ENCODE results near the gene AZGP1.
A peak's percentile ranks its signal among the peaks of the same experiment; 100 is the strongest.
"Not testable (repeated sequence)": the region's sequence is repeated elsewhere in the genome, so short reads cannot be mapped to it uniquely, and the experiment has no call there.

The AZGP1 gene

DNA sequence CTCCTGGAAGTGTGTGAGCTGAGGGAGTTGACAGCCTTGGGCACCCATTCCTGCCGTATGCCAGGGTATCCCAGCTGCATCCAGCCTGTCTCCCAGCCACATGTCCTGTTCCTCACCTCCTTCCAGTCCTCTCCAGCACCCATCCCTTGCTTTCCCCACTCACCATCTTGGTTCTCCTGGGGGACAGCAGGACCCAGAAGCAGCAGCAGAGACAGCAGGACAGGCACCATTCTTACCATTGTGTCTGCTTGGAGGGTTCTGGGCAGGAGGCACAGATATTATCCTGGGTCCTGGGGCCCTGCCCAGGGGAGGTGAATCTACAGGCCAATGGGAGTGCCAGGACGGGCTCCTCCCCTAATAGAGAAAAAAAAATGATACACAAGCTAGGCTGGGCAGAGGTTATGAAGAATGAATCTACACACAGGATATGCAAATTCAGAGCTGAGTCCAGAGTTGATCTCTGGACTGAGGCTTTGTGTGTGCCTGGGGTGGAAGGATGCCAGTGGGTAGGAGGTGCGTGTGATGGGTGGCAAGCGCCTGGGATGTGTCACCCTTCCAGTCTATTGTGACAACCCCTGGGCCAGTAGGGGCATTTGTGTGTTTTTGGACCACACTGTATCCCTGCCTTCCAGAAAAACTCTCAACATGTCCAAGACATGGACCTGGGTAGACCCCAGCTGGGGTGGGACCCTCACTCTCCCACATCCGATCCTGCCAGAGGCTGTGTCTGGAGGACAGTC, at the start of gene AZGP1:
Gene AZGP1, minus strand, starts transcription at position 250 of the 740 bp plus-strand sequence. Its CDS starts 11 bp downstream, at position 239.
- DNase-seq = no peak

- no peak for DNase-seq
Measured at GRCh38 chr7:100024020-100024619, 48.3 kb upstream of the AZGP1 start.

DNA sequence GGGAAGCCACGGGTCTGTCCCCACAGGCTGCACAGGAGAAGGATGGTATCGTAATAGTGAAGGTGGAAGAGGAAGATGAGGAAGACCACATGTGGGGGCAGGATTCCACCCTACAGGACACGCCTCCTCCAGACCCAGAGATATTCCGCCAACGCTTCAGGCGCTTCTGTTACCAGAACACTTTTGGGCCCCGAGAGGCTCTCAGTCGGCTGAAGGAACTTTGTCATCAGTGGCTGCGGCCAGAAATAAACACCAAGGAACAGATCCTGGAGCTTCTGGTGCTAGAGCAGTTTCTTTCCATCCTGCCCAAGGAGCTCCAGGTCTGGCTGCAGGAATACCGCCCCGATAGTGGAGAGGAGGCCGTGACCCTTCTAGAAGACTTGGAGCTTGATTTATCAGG, 47.7 kb upstream of the AZGP1 start:
- no peak for DNase-seq

DNA sequence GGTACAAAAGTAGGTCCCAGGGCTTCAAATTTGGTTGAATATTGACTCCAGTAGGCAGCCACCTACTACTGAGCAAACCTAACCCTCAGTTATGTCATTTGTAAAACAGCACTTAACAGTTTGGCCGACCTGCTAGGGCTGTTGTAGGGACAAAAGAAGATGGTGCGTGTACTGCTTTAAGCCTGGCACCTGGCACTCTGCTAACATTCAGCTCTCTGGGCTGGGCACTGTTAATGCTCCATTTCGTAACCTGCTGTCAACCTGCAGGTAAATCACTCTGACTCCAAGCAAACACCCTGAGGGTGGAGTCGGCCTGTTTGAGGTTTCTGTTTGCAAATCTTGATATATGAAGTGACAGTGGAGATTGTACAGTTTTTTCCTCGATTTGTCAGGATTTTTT, 46.8 kb upstream of the AZGP1 start:
- DNase-seq = no peak

- peak; percentile 64 to 75 for DNase-seq
Measured at GRCh38 chr7:100021297-100021696, 45.5 kb upstream of the AZGP1 start.

DNA sequence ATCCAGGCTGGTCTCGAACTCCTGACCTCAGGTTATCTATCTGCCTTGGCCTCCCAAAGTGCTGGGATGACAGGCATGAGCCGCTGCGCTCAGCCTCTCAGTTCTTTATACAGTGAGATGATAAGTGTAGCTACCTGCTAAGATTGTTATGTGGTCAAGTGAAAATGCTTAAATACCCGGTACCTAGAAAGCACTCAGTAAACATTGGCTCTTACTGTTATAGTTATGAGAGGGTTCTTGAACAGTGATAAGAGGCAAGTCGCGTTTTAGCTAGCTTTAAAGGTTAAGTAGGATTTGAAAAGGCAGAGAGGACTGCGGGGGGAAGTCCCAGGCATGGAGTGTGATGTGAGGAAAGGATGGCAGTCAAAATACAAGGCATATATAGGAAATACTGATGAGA, 44.1 kb upstream of the AZGP1 start:
- no peak for DNase-seq

GRCh38 chr7:100017875-100018274, 42.0 kb upstream of the AZGP1 start:
- no peak for DNase-seq

DNA sequence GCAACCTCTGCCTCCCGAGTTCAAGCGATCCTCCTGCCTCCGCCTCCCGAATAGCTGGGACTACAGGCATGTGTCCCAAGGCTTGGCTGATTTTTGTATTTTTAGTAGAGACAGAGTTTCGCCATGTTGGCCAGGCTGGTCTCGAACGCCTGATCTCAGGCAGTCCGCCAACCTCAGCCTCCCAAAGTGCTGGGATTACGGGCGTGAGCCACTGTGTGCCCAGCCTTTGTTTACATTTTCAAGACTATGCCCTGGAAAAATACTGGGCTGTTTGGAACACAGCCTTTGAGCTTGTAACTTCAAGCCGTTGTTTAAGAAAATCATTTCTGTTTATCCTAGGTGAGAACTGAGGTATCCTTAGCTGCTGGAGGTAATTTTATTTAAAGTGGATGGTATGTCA, 41.5 kb upstream of the AZGP1 start:
- no peak for DNase-seq

DNA sequence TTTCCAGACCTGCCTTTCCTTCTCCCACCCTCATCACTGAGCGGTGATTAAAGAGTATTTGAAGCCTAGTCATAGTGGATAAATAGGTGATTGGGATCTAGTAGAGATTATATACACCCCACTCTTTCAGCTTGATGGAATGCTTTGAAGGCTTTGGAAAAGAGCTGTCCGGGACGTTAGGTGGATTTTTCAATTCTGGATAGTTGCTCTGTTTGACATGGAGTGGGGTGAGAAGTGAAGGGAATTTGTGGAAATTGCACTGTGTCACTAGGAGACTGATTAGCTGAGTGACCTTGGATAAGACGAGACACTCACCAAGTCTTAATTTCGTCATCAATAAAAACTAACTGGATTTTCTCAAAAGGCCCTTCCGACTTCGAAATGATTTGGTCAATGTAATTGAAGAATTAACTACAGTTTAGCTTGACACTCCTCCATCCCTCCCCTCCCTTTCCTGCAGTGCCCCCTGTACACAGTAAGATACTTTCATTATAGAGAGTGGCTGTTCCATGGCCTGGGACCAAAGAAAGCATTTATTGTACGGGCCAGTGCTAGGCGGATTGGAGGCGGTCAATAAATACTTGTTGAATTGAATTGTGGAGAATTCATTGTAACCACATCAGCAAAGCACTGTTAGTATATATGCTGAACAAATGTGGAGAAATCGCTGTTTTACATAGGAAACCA, 40.5 kb upstream of the AZGP1 start:
- DNase-seq = no peak

DNA sequence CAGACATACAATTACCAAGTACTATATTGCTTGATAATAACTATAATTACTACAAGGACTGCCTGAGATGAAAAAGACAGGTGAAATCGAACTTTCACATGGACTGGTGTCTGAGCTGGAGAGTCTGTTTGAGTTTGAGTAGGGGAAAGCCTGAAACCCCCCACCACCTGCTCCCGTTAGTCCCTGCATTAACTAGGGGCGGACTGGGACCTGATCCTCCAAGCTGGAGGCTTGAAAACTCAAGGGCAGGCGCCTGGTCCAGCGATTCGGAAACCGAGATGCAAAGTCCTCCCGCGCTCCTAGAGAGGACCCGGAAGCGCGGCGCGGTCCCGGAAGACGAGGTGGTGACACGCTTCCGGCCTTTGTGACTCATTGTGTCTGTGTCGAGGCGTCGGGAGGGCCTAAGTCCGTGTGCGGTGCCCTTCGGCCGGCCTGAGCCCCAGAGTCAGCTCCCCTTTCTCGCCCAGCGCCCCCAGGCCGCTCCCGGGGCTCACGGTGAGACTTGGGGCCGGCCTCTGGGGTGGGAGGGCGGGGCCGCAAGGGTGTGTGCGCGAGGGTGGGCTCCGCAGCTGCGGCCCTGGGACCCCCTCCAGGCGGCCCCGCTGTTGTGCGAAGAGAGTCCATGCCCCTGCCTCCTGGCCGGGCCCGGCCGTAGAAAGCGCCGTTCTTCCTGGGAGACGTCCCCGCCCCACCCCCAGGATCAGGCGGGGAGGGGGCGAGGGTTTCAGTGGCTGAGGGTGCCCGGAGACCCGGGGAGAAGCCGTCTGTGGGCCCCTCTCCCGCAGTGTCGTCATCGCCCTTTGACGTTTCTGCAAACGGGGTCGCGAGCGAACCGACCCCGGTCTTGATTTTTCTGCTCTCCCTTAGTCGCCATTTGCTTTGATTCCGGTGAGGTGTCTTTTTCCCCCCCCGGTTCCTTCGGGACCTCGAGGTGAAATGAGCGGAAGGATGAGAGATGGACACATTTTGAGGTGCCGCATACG, 39.7 kb upstream of the AZGP1 start, which contains the start of gene ZKSCAN1:
Gene ZKSCAN1, plus strand, starts transcription at position 365 of the 983 bp plus-strand sequence. CDS start 7,911 bp downstream, outside the sequence.
- peak; percentile 82 to 87 for DNase-seq

- DNase-seq = no peak
Measured at GRCh38 chr7:100013328-100013676, 37.5 kb upstream of the AZGP1 start.

DNA sequence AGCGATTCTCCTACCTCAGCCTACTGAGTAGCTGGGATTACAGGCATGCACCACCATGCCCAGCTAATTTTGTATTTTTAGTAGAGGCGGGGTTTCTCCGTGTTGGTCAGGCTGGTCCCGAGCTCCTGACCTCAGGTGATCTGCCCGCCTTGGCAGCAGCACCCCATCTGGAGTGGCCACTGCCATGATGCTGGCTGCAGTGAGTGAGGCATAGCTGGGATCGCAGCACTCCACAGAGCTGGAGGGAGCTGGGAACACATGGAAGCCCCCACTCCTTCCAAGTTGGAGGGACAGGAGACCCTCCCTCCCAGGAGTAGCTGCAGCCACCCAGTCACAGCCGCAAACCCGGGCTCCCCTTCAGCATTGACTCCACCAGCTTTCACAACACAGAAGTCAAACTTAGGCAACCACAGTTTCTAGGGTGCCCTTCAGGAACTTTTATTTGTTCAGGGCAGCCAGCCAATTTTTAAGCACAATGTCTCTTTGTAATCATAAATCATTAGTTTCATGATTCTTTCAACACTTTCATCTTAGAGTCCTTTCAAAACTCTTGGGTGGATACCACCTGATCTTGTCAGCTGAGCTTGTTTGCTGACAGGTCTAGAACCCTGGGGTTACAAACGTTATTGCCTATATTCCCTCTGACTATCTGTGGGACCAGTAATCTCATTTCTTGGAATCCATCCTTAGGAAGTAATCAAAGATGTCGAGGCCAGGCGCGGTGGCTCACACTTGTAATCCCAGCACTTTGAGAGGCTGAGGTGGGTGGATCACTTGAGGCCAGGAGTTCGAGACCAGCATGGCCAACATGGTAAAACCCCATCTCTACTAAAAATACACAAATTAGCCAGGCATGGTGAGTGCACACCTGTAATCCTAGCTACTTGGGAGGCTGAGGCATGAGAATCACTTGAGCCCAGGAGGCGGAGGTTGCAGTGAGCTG, 36.8 kb upstream of the AZGP1 start:
- DNase-seq = not testable (repeated sequence)

GRCh38 chr7:100011516-100011915, 35.7 kb upstream of the AZGP1 start:
- DNase-seq = no peak

DNA sequence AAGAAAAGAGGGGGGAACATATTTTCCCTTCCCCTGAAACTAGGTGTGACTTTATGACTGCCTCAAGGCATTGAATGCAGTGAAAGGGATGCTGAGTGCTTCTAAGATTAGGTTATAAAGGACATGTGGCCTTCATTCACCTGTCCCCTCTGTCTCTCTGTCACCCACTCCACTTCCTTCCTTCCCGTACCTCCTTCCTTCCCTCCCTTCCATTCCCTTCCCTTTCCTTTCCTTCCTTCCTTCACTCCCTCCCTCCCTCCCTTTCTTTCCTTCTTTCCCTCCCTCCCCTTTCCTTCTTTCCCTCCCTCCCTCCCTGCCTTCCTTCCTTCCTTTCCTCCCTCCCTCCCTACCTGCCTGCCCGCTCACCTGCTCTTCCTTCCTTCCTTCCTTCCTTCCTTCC, 35.1 kb upstream of the AZGP1 start:
- no peak for DNase-seq

DNA sequence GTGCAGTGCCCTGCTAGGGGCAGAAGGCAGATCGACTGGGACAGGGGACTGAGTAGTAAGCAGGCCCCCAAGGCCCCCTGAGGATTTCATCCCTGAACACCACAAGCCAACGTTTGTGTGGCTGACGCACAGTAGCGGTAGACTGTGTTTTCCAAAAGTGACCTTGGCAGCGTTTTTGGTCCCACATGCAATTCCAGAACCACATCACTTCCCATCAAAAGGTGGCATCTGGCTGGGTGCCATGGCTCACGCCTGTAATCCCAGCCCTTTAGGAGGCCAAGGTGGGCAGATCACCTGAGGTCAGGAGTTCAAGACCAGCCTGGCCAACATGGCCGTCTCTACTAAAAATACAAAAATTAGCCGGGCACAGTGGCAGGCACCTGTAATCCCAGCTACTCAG, 34.1 kb upstream of the AZGP1 start:
- not testable (repeated sequence) for DNase-seq

GRCh38 chr7:100008525-100008924, 32.7 kb upstream of the AZGP1 start:
- DNase-seq = no peak

DNA sequence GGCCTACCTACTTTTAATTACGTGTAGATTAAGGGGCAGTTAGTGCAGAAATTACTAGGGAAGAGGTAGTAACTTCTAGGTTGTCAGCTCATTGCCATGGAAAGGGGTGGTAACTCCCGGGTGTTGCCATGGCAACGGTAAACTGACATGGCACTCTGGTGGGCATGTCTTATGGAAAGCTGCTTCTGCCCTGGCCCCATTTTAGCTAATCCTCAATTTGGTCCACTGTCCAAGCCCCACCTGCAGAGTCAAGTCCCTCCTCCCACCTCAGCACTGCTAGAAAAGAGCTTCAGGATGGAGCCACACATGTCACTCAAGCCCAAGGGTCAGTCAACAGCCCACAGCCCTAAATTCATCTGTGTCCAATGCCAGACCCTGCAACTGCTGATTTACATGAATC, 32.1 kb upstream of the AZGP1 start:
- DNase-seq = no peak

DNA sequence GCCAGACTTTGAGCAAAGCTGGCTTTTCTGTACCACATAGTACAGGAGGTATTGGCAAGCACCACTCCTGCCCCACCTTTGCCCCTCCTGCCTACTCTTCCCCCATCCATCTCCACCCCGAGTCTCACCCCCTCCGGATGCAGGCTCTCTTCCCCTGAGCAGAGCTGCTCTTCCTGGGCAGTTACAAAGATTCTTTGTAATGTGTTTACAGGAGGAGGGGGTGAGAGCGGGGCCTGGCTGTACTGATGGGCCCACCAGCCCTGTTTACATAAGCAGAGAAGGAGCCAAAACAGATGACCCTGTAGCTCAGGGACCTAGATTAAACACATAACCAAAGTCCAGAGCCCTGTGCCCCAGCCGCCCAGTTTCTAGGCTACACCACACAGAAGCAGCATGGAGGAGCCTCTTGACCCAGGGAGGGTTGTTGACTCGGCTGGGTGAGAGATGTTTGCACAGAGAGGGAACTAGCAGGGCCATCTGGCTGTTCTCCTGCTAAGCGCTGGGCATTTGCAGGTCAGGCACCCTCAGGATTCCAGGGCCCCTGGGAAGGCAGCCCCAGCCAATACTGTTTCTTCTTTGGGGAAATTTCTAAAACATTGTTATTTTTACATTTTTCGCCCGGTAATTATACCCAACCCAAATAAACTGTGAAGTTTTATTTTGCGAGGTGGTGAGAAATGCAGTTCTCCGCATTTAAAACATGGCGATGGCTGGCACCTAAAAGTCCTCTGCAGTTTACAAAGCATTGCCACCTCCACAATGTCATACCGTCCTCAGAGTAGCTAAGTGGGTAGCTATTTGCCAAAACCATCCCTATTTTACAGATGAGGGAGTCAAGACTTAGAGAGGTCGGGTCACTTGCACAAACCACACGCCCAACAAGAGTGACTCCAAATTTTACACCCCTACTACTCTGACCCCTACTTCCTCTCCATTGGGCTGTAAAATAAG, 28.2 kb upstream of the AZGP1 start:
- no peak for DNase-seq

GRCh38 chr7:100000239-100000638, 24.4 kb upstream of the AZGP1 start:
- no peak for DNase-seq

DNA sequence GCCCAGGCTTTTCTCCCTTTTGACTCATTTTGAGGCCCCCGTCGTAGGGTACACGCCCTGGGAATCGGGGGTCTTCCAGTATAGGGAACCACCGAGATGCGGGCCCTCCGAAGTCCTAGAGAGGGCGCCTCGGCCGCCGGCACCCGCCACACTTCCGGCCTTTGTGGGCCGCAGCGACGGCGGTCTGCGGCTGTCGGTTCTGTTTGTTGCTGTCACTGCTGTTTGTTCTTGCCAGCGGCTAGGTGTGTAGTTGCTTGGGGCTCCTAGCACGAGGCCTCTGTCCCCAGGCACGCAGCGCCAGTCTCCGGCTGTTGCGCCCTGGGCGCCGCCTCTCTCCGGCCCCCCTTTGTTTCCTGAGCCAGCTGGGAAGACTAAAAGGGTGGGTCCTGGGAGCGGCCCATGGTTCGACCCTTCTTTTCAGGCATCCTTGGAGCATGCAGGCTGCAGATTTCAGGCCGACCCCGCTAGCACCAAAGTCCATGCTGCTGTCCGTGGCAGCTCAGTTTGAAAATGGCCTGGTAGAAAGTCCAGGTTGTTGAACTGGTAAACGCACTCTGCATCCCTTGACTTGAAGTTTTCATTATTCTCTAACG, 21.8 kb upstream of the AZGP1 start:
- DNase-seq = peak; percentile 26 to 38

Measured in AML-193 (cell line).